ENCODE results near the gene AKAIN1.

AKAIN1 gene

DNA sequence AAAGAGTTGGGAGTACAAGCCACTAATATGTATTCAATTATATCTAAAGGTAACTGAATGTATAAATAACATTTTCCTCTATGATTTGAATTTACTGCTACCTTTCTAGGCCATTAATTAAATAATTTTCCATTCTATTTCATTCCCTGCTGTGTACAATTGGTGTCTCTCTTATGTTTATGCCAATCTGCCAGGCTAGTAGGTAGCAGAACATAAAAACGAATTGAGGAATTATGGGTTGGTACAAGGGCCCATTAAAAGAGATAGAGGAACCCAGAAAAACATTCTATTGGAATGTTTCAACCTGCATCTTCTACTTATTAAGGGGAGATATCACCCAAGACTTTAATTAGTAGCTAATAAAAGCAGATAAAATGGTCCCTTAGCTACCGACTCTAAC lies 32.2 kb downstream of the AKAIN1 start:
- no peak overlapping the region for H3K27ac ChIP-seq
- TF ChIP-seq, protein P1, sequence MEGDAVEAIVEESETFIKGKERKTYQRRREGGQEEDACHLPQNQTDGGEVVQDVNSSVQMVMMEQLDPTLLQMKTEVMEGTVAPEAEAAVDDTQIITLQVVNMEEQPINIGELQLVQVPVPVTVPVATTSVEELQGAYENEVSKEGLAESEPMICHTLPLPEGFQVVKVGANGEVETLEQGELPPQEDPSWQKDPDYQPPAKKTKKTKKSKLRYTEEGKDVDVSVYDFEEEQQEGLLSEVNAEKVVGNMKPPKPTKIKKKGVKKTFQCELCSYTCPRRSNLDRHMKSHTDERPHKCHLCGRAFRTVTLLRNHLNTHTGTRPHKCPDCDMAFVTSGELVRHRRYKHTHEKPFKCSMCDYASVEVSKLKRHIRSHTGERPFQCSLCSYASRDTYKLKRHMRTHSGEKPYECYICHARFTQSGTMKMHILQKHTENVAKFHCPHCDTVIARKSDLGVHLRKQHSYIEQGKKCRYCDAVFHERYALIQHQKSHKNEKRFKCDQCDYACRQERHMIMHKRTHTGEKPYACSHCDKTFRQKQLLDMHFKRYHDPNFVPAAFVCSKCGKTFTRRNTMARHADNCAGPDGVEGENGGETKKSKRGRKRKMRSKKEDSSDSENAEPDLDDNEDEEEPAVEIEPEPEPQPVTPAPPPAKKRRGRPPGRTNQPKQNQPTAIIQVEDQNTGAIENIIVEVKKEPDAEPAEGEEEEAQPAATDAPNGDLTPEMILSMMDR (IDR thresholded peaks at IDR 0.05), result no peak
- TF ChIP-seq ZFX (IDR thresholded peaks at IDR 0.05; ENCODE audit: borderline replicate concordance), result no peak

DNA sequence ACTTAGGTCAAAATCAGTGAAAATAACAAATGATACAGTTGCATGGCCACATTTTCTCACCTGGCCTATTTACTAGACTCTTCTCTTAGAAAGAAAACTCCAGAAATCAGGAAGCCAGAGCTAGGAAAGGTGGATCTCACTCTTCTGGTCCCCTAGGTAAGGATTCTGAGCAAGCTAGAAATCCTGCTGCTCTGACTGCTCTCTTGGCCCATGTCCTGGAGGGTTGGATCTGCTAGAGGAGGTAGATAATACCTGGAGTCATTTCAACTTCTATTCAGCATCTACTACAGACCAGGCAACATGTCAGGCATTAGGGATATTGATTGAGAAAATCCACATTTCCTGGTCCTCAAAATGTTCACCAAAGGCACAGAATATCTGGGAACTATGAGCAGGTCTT lies 34.9 kb downstream of the AKAIN1 start:
- TF ChIP-seq ZFX (IDR thresholded peaks at IDR 0.05; ENCODE audit: borderline replicate concordance), result no peak
- TF ChIP-seq, protein P1 (IDR thresholded peaks at IDR 0.05), result no peak
- no peak overlapping the region for H3K27ac ChIP-seq

DNA sequence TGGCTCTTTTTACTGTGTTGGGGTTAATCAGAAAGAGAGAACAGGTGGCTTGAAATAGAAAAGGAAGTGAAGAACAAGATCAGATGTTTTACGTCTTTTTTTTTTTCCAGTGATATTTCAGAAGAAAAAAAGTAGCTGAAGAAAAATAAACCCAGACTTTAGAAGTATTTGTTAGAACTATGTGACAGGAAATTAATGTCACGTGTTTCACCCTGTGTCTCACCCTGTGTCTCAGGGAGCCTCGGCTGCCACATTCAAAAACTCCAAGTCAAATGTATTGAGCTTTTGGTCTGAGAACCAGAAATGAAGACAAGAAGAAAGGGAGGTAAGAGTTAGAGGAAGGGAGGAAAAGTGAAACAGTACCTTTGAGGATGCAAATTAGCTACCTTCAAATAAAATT lies 38.0 kb downstream of the AKAIN1 start:
- no peak for TF ChIP-seq ZFX (IDR thresholded peaks at IDR 0.05; ENCODE audit: borderline replicate concordance)
- TF ChIP-seq, protein P1 (IDR thresholded peaks at IDR 0.05), result no peak
- H3K27ac ChIP-seq, result no peak overlapping the region

DNA sequence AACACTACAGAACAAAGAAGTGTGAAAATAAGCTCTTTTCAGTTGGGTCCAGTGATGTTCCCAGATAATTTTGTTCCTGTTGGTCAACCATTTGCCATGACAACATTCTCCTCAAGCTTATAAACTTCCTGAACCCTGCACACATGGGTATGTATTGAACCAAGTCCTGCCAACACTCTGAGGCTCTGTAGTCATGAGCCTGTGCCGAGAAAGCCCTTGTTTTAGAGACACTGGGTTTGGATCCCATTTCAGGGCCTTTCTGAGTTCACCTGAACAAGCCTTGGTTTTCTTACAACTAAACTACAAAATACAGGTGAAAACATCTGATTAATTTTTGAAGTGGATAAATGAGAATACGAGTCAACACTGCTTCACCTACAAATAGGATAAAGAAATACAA lies 38.5 kb downstream of the AKAIN1 start:
- no peak overlapping the region for H3K27ac ChIP-seq
- no peak for TF ChIP-seq ZFX (IDR thresholded peaks at IDR 0.05; ENCODE audit: borderline replicate concordance)
- TF ChIP-seq, protein P1 (IDR thresholded peaks at IDR 0.05), result no peak

DNA sequence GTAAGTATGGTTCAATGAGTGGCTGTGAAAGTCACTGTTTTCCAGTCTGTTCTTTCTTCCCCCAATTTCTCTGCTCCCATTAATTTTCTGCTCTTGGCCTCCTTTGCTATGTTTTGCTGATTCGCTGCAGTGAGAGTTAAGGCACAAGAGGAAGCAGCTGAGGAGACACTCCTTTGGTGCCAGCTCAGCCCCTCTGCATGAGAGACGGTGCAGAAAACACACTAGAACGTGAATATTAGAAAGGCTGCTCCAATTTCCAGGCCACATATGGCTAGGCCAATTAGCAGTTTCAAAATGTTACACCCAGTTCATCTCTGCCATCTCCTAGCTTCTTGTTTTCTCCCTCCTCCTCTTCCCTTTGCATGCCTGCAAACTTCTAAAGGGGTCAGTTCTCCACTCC lies 38.9 kb downstream of the AKAIN1 start:
- H3K27ac ChIP-seq, result no peak overlapping the region
- no peak for TF ChIP-seq ZFX (IDR thresholded peaks at IDR 0.05; ENCODE audit: borderline replicate concordance)
- TF ChIP-seq, protein P1 (IDR thresholded peaks at IDR 0.05), result no peak

DNA sequence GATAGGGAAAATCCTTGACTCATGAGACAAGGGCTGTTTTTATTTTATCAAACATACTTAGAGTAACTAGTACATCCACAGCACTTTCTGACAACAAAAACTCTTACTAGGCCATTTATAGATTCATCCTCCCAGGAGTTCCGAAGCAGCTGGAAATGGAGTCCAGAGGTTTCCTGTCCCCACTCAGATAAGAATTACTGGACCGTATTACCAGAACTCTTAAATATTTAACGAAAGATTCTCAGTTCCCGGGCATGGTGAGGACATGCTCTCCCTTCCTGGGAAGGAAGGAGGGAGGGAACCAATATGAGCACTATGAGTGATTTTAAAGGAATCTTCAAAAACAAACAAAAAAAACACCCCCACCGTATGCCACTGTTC lies 41.2 kb downstream of the AKAIN1 start:
- H3K27ac ChIP-seq, result no peak overlapping the region
- no peak for TF ChIP-seq ZFX (IDR thresholded peaks at IDR 0.05; ENCODE audit: borderline replicate concordance)
- TF ChIP-seq, protein P1 (IDR thresholded peaks at IDR 0.05), result no peak

DNA sequence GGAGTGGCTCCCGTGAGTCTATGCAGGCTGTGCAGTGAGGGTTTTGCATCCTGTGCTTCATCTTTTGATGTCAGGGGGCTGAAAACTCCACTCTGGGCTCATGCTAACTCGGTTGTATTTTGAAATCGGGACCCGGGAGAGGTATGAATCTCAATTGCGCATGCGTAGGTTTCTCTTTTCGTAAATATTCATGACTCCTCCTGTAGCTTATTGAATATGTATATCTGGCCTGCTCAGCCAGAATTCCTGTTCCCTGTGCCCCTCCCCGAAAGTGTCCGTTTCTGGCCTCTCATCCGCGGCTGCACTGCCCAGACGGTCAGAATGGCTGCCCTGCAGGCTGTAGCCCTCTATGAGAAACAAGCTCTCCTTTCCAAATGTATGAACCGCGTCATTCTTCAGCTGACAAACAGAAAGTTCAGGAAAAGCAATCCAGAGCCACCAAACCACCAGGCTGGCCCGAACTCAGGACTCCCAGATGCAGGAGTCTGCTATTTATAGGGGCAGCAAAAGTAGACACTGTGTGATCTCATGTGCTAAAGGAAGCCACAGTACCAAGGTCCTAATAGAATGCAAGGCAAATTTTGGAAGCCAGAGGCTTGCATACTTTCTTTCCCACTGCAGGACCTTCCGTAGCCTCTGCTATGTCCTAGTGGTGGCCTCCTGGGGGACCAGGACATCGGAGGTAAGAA lies 41.7 kb downstream of the AKAIN1 start:
- H3K27ac ChIP-seq, result no peak overlapping the region
- TF ChIP-seq ZFX (IDR thresholded peaks at IDR 0.05; ENCODE audit: borderline replicate concordance), result no peak
- TF ChIP-seq, protein P1 (IDR thresholded peaks at IDR 0.05), result no peak

Data from 22Rv1 (cell line).